AML-193 (cell line): Measurements from ENCODE around the gene KLRC1.
"Not testable (repeated sequence)": the region's sequence is repeated elsewhere in the genome, so short reads cannot be mapped to it uniquely, and the experiment has no call there.

Experiments
- DNase-seq, 2 experiments: peaks; one replicate each; lab custom pipeline; 2025; lab: John Stamatoyannopoulos, UW

KLRC1 gene

DNA sequence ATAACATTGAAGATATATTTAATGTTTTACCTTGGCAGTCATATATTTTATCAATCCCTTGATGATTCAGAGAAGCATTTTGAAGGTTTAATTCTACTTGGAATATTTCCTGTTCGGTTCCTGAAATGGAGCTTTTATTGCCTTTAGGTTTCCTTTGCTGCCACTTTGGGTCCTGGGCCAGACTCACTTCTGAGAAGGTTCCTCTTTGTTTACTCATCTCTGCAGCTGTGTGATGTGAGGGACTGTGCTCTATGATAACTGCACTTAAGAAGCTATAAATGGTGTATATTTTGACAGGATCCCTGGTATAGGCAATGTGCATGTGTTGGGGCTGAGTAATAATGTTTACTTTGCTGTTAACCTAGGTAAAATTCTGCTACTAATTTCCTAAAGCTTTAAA lies 32.8 kb downstream of the KLRC1 start, which contains the start of gene KLRC3:
Gene KLRC3 (minus strand): TSS at position 262 of the 400 bp plus-strand sequence. CDS start 45 bp downstream, at position 217.
- DNase-seq, result not testable (repeated sequence)

DNA sequence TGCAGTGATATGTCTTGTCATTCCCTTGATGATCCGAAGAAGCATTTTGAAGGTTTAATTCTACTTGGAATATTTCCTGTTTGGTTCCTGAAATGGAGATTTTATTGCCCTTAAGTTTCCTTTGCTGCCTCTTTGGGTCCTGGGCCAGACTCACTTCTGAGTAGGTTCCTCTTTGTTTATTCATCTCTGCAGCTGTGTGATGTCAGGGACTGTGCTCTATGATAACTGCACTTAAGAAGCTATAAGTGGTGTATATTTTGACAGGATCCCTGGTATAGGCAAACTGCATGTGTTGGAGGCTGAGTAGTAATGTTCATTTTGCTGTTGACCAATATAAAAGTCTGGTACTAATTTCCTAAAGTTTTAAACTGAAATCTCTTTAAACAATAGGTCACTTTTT lies 43.8 kb downstream of the KLRC1 start, which contains the start of gene KLRC4:
Gene KLRC4 (minus strand): TSS at position 366 of the 400 bp plus-strand sequence. CDS start 182 bp downstream, at position 184.
- DNase-seq, result peak; percentile 35 to 44

GRCh38 chr12:10408842-10409241 lies 44.3 kb downstream of the KLRC1 start:
- DNase-seq, result no peak

DNA sequence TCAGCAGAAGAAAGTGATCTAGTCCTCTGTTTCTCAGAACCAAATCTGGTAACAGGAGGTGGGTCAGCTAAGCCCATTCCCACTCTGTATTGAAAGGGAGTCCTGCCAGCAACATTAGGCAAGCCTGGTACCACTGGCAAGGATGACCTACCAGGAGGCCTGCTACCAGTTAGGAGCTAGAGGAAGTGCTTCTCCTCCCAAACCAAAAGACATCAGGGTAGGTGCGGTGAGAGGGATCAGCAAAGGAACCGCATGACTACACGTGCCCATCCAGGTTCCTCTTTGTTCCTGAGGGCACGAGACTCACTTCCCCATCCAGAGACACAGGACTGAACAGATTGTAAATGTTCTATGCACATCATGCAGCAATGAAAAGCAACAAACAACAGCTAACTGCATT lies 46.5 kb downstream of the KLRC1 start:
- DNase-seq, result peak; percentile 85 to 87

- DNase-seq, result no peak
Measured at GRCh38 chr12:10405294-10405693, 47.9 kb downstream of the KLRC1 start.

DNA sequence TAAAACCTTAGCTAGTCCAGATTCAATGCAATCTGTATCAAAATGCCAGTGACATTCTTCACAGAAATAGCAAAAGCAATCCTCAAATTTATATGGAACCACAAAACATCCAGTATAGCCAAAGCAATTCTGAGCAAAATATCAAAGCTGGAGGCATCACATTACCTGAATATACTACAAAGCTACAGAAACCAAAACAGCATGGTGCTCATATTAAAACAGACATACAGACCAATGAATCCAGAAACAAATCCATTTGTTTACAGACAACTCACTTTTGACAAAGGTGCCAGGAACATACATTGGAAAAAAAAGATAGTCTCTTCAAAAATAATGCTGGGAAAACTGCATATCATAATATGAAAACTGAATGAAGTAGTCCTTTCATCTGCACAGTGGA lies 48.4 kb downstream of the KLRC1 start:
- no peak for DNase-seq

- no peak for DNase-seq
Measured at GRCh38 chr12:10400829-10401228, 52.3 kb downstream of the KLRC1 start.

- DNase-seq, result no peak
Measured at GRCh38 chr12:10398168-10398567, 55.0 kb downstream of the KLRC1 start.

DNA sequence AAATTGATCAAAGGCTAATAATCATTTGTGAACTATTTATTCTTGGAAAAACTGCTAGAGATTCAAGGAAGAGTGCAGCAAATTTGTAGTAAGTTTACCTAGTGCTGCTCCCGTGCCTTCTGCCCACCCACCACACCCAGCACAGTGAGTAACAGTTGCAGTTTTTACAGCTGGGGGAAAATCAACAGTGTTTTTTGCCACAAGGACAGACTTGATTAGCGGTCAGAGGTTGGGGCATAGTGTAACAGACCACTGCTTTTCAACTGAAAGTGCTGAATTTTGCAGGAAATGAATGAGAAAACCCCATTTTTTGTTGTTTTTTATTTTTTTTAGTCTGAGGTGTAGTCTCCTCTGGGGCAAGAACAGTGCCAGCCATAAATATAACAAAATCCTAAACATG lies 55.9 kb downstream of the KLRC1 start:
- no peak for DNase-seq

DNA sequence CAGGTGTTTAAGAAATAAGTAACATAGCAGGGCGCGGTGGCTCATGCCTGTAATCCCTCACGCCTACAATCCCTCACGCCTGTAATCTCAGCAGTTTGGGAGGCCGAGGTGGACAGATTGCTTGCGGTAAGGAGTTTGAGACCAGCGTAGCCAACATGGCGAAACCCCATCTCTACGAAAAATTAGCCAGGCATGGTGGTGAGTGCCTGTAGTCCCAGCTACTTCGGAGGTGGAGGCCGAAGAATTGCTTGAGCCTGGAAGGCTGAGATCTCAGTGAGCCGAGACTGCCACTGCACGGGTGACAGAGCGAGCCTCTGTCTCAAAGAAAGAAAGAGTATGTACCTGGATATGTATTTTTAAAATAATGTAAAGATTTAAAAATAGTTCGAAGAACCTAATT lies 57.0 kb downstream of the KLRC1 start:
- not testable (repeated sequence) for DNase-seq
